HepG2 (cell line): ENCODE results near the gene CD68. TPM values are rescaled to one million over a fixed set of nuclear protein-coding genes. Genes with fewer than 3 reads are reported as not detected.
A peak's percentile ranks its signal among the peaks of the same experiment; 100 is the strongest.

Source experiments
- ATAC-seq: fragments of 200-7000 bp; cut with Tn5 transposase; 3 replicates; pipeline ENCODE4 v1.9.1; 2020; ENCODE audit warnings: mild to moderate bottlenecking, moderate library complexity
- BruUV-seq: library from RNA; stranded (reverse); fragments of 400-500 nt; replicated peaks from 2 replicates; lab custom pipeline; 2021; lab: Mats Ljungman, UMichigan
- CTCF ChIA-PET: fragments of 300-600 bp; formaldehyde crosslinking; extraction: SDS; loops from one replicate; lab custom pipeline; 2021; ENCODE audit warnings: low total read pairs, inconsistent platforms, low intra/inter-chr PET ratio; lab: Yijun Ruan, JAX
- POLR2A ChIA-PET: fragments of 350-600 bp; sonication (Branson Sonifier 250); formaldehyde crosslinking; loops from one replicate; lab custom pipeline; 2020; ENCODE audit warnings: antibody characterized with exemption, inconsistent platforms; lab: Yijun Ruan, JAX
- DNase-seq: peaks from one replicate; pipeline ENCODE4 v3.0.0-alpha.2; 2015; ENCODE audit warnings: low spot score
- FAIRE-seq: peaks from 3 replicates; lab custom pipeline; 2011; peaks lifted over from hg19 to GRCh38; lab: Jason Lieb, UNC
- H2AFZ ChIP-seq: one replicate; pipeline ENCODE4 v1.6.1; 2011; ENCODE audit warnings: low read length, inconsistent platforms
- H3K27ac ChIP-seq: fragments of 300-600 bp; 3 replicates; pipeline ENCODE4 v1.8.0; 2011; ENCODE audit warnings: mixed run types, mild to moderate bottlenecking, mixed read lengths, low read length, inconsistent platforms; ENCODE audit not compliant: insufficient read depth; ENCODE audit errors: extremely low read length
- H3K27me3 ChIP-seq, 2 experiments: fragments of 200-600 bp in 1 of 2; 2 replicates in 1 of 2; 3 replicates in 1 of 2; pipeline versions ENCODE4 v1.6.0 to v1.8.0; 2011; ENCODE audit warnings: low read length in 2 of 2, mild to moderate bottlenecking in 2 of 2, moderate library complexity in 2 of 2, inconsistent platforms in 1 of 2; ENCODE audit not compliant: insufficient read depth in 2 of 2, control insufficient read depth in 1 of 2
- H3K36me3 ChIP-seq, 2 experiments: fragments of 200-600 bp in 1 of 2; replicated peaks in 1 of 2; 2 replicates in 1 of 2; 3 replicates in 1 of 2; pipeline versions ENCODE4 v1.5.1 to v1.8.0; 2011; ENCODE audit warnings: low read length in 2 of 2, inconsistent platforms in 1 of 2; ENCODE audit not compliant: insufficient read depth in 2 of 2, control insufficient read depth in 1 of 2
- H3K4me1 ChIP-seq: 2 replicates; pipeline ENCODE4 v1.5.1; 2012; ENCODE audit warnings: low read length, inconsistent platforms; ENCODE audit not compliant: insufficient read depth
- H3K4me2 ChIP-seq: 2 replicates; pipeline ENCODE4 v1.6.0; 2011; ENCODE audit warnings: low read depth, low read length, inconsistent platforms
- H3K4me3 ChIP-seq, 3 experiments: fragments of 200-600 bp in 1 of 3; sonication (generic), shearing (Covaris generic) in 1 of 3; replicated peaks in 1 of 3; 2 replicates each; pipeline ENCODE4 v1.5.1; 2011 to 2016; ENCODE audit warnings: low read length in 3 of 3, inconsistent platforms in 2 of 3, low read depth in 2 of 3, mild to moderate bottlenecking in 2 of 3, control low read depth in 1 of 3, mixed read lengths in 1 of 3; ENCODE audit not compliant: insufficient read depth in 1 of 3
- H3K79me2 ChIP-seq: one replicate; pipeline ENCODE4 v1.6.1; 2011; ENCODE audit warnings: low read length, inconsistent platforms; ENCODE audit not compliant: insufficient read depth
- H3K9ac ChIP-seq: 2 replicates; pipeline ENCODE4 v1.6.0; 2011; ENCODE audit warnings: mild to moderate bottlenecking, low read depth, low read length, inconsistent platforms; ENCODE audit not compliant: insufficient read depth
- H3K9me3 ChIP-seq: 2 replicates; pipeline ENCODE4 v1.5.1; 2012; ENCODE audit warnings: mild to moderate bottlenecking, low read length
- H4K20me1 ChIP-seq: 2 replicates; pipeline ENCODE4 v1.6.0; 2011; ENCODE audit warnings: inconsistent platforms, mild to moderate bottlenecking, low read length, moderate library complexity; ENCODE audit not compliant: insufficient read depth
- AGO2 ChIP-seq: fragments of 200-400 bp; formaldehyde crosslinking; optimal IDR thresholded peaks from 2 replicates; pipeline ENCODE3; 2017; ENCODE audit warnings: mild to moderate bottlenecking, low read depth, low read length, moderate library complexity
- CBFB ChIP-seq: sonication (generic); formaldehyde crosslinking; IDR thresholded peaks from 2 replicates; pipeline ENCODE4 v1.4.0; 2020; ENCODE audit warnings: missing genetic modification reagents
- HIVEP1 ChIP-seq: sonication (generic); formaldehyde crosslinking; IDR thresholded peaks from 2 replicates; pipeline ENCODE4 v1.4.0; 2020; ENCODE audit warnings: mild to moderate bottlenecking, missing genetic modification reagents
- KDM2A ChIP-seq: sonication (generic); formaldehyde crosslinking; IDR thresholded peaks from 2 replicates; pipeline ENCODE4 v1.4.0; 2020; ENCODE audit warnings: low read depth, missing genetic modification reagents, borderline replicate concordance
- KDM3A ChIP-seq: IDR thresholded peaks from 2 replicates; pipeline ENCODE4 v1.6.1; 2018; ENCODE audit warnings: low read depth, missing compliant biosample characterization
- KDM4B ChIP-seq: sonication (generic); formaldehyde crosslinking; IDR thresholded peaks from 2 replicates; pipeline ENCODE4 v1.4.0; 2020; ENCODE audit warnings: missing genetic modification reagents
- MAZ ChIP-seq, 2 experiments: sonication (generic) in 1 of 2; formaldehyde crosslinking in 1 of 2; IDR thresholded peaks; 2 replicates each; pipeline versions ENCODE4 v1.5.0 to v1.6.1; 2012 to 2020; ENCODE audit warnings: low read depth in 2 of 2, mild to moderate bottlenecking in 2 of 2, borderline replicate concordance in 1 of 2, improper control_type of control experiment in 1 of 2, low read length in 1 of 2, missing genetic modification reagents in 1 of 2, moderate library complexity in 1 of 2
- MED8 ChIP-seq: sonication (generic); formaldehyde crosslinking; IDR thresholded peaks from 2 replicates; pipeline ENCODE4 v1.8.1; 2023; ENCODE audit warnings: mild to moderate bottlenecking, missing genetic modification reagents; ENCODE audit not compliant: insufficient replicate concordance
- NONO ChIP-seq, 2 experiments: fragments of 450-650 bp in 1 of 2; sonication (generic) in 1 of 2; formaldehyde crosslinking in 1 of 2; IDR thresholded peaks in 1 of 2; conservative IDR thresholded peaks in 1 of 2; 2 replicates each; pipeline versions ENCODE4 v1.6.1 to v1.8.0; 2017 to 2022; ENCODE audit warnings: mild to moderate bottlenecking in 1 of 2, missing genetic modification reagents in 1 of 2, moderate library complexity in 1 of 2
- POLR2A ChIP-seq, 2 experiments: IDR thresholded peaks; 2 replicates each; pipeline ENCODE4 v1.6.1; 2011; ENCODE audit warnings: low read depth in 2 of 2, low read length in 2 of 2, mild to moderate bottlenecking in 1 of 2, moderate library complexity in 1 of 2; ENCODE audit not compliant: insufficient read depth in 1 of 2
- POLR2AphosphoS2 ChIP-seq: IDR thresholded peaks from 2 replicates; pipeline ENCODE4 v1.6.1; 2011; ENCODE audit warnings: low read depth, low read length, improper control_type of control experiment
- RBFOX2 ChIP-seq: fragments of 200-400 bp; formaldehyde crosslinking; IDR thresholded peaks from 2 replicates; pipeline ENCODE4 v1.6.1; 2017; ENCODE audit warnings: low read depth, mild to moderate bottlenecking, low read length
- SMARCC2 ChIP-seq: fragments of 450-650 bp; IDR thresholded peaks from 2 replicates; pipeline ENCODE4 v1.6.1; 2017; ENCODE audit warnings: antibody characterized with exemption, mild to moderate bottlenecking
- SP5 ChIP-seq: IDR thresholded peaks from 2 replicates; pipeline ENCODE4 v1.6.1; 2016; ENCODE audit warnings: low read depth, borderline replicate concordance
- ZNF292 ChIP-seq: sonication (generic); formaldehyde crosslinking; IDR thresholded peaks from 2 replicates; pipeline ENCODE4 v1.8.1; 2022; ENCODE audit warnings: mild to moderate bottlenecking, low read depth, missing genetic modification reagents, borderline replicate concordance
- ZNF33B ChIP-seq: sonication (generic); formaldehyde crosslinking; IDR thresholded peaks from 2 replicates; pipeline ENCODE4 v1.5.1; 2020; ENCODE audit warnings: mild to moderate bottlenecking, missing genetic modification reagents
- ZNF564 ChIP-seq: sonication (generic); formaldehyde crosslinking; IDR thresholded peaks from 2 replicates; pipeline ENCODE4 v1.8.1; 2023; ENCODE audit warnings: mild to moderate bottlenecking, missing genetic modification reagents
- ZNF713 ChIP-seq: sonication (generic); formaldehyde crosslinking; IDR thresholded peaks from 2 replicates; pipeline ENCODE4 v1.4.0; 2020; ENCODE audit warnings: mild to moderate bottlenecking, missing genetic modification reagents
- ZNF850 ChIP-seq: sonication (generic); formaldehyde crosslinking; conservative IDR thresholded peaks from 2 replicates; pipeline ENCODE4 v1.9.0; 2021; ENCODE audit warnings: mild to moderate bottlenecking, missing genetic modification reagents
- WGBS: methylation state at CpG from one replicate; pipeline ENCODE4 v1.1.6; 2017; ENCODE audit warnings: low lambda C conversion rate; 5-methylcytosine and 5-hydroxymethylcytosine counted together
- in situ Hi-C: cut with HindIII; loops from 2 replicates; pipeline ENCODE4 v1.10.0; 2017; ENCODE audit warnings: low pct_unique_long_range_greater_than_20kb; ENCODE audit not compliant: extremely low pct_ligation_motif_present
- intact Hi-C: fragments of 100-400 bp; cut with micrococcal nuclease; formaldehyde crosslinking; loops from one replicate; pipeline ENCODE4 v1.10.0; 2022; ENCODE audit not compliant: unreplicated experiment
- polyA plus RNA-seq, 8 experiments: library from polyadenylated mRNA; depleted of rRNA in 3 of 8; stranded (reverse) in 7 of 8; unstranded in 1 of 8; fragments of >200 nt; fragmentation: Illumina TruSeq in 4 of 8; extraction: Trizol in 4 of 8; gene quantifications; 2 replicates each; pipeline versions ENCODE4 v1.2.1 to v1.2.3, GENCODE V29; 2011 to 2016; ENCODE audit warnings: low read depth in 4 of 8, missing spikeins in 1 of 8, mixed read lengths in 1 of 8; ENCODE audit not compliant: insufficient read depth in 1 of 8
- total RNA-seq, 5 experiments: library from RNA; depleted of rRNA; stranded (reverse); fragments of >200 nt; fragmentation: Illumina TruSeq; extraction: Trizol; gene quantifications; 2 replicates each; pipeline ENCODE4 v1.2.3, GENCODE V29; 2016; ENCODE audit warnings: low read depth in 1 of 5
- TF ChIP-seq, protein P1 (sequence below): sonication (generic); formaldehyde crosslinking; IDR thresholded peaks from 2 replicates; pipeline ENCODE4 v1.4.0; 2020; ENCODE audit warnings: low read depth, mild to moderate bottlenecking, missing genetic modification reagents
- TF ChIP-seq, protein P2 (sequence below): sonication (generic); formaldehyde crosslinking; IDR thresholded peaks from 2 replicates; pipeline ENCODE4 v1.4.0; 2020; ENCODE audit warnings: mild to moderate bottlenecking, missing genetic modification reagents

Gene CD68
- total and polyA plus RNA-seq, 2 of the 13 experiments (the other 11 are each of a cell fraction or from before 2014, with no cell fraction given): 10.3 to 104 TPM

DNA sequence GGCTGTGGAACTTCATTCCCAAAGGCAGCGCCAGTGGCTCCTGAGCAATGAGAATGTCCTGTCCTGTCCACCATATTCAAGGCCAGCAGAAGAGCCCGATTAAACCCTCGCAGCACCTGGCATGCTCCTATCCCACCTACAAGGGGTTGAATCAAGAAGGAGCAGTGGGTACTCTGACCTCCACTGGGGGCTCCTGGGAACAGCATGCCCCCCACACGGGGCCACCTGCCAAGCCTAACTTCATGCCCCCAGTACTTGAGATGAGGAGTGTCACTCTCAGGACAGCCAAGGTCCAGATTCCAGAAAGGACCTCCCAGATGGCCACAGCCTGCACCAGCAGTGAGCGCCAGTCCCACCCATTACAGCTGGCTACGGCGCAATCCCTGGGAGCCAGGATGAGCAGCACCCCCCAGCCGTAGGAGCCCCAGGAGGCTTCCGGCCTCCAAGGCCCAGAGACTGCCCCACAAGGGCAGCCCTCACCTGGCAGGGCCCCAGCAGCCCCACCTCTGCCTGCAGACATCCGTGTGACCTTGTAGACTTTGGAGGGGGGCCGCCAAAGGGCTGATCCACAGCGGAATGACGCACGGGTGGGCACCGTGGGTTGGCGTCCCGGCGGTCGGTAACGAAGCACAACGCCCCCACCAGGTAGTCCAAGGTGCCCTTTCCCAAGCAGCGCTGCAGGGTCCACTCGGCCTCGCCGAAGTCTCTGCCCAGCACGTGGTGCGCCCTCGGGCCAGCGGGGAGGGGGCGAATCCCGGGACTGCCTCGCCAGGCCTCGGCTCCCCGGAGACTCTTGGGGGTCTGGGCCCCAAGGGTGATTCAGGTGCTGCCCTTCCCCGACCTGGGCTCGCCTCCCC is 3.2 kb downstream of the CD68 start:
- Histone ChIP-seq H3K79me2 (peaks cover 25% of the 10 kb centered on the region), H3K36me3 (peaks cover 5 to 22% of the 10 kb centered on the region in 2 experiments), H3K27me3 (no peaks in the 10 kb centered on the region; a peak in 1 of 5 replicates), H3K9me3 (no peaks in the 10 kb centered on the region), H4K20me1 (peaks cover 17% of the 10 kb centered on the region), H3K9ac (peak overlapping the region; percentile 97), H2AFZ (no peak overlapping the region), H3K4me3 (peak overlapping the region in 2 of 3 experiments; percentile 77 to 83; a peak in 2 of 6 replicates), H3K4me1 (peaks cover 63% of the 10 kb centered on the region), H3K27ac (peak overlapping the region; percentile 96), H3K4me2 (peak overlapping the region; percentile 92)
- POLR2A ChIA-PET: interaction anchor here (1.1 to 4.5 kb wide), 8 partner anchors 8 to 105 kb away, joined by 3 to 89 read pairs (median 11); partner anchors contain the start of genes ATP1B2, SAT2, SLC35G6 and TP53
- ATAC-seq (no peak), DNase-seq (no peak), FAIRE-seq (no peak)
- CTCF ChIA-PET: no interaction called here
- intact Hi-C loops: loop anchor here (1.0 kb wide), 1 partner anchor 32 kb away; the partner anchor contains the start of gene FXR2
- in situ Hi-C loops: no loop called here
- BruUV-seq: no TSS peak
- WGBS: 96% methylated on average over 11 of the region's 36 CpGs
- TF ChIP-seq HIVEP1 (0 out of 2 replicates have a peak, but pooled peaks have one; percentile 12), SMARCC2 (no peak), CBFB (CRISPR knock-in tag) (no peak), ZNF713 (CRISPR knock-in tag) (peak; percentile 40; the same call in 1 of the 2 replicates), POLR2AphosphoS2 (no peak), NONO (IDR thresholded peaks at IDR 0.05) (no peak), NONO (CRISPR knock-in tag; conservative IDR thresholded peaks at IDR 0.05) (peak; percentile 34; the same call in 1 of the 2 replicates), ZNF33B (CRISPR knock-in tag) (no peak), ZNF292 (no peak), SP5 (no peak), MAZ (IDR thresholded peaks at IDR 0.05; ENCODE audit: borderline replicate concordance, low read depth, low read length) (no peak), MAZ (CRISPR knock-in tag; IDR thresholded peaks at IDR 0.05; ENCODE audit: low read depth) (no peak), KDM3A (0 out of 2 replicates have a peak, but pooled peaks have one; percentile 4), KDM4B (CRISPR knock-in tag) (no peak), ZNF564 (CRISPR knock-in tag) (no peak), POLR2A (IDR thresholded peaks at IDR 0.05; ENCODE audit: insufficient read depth in 1 of 2, low read depth in 2 of 2, low read length in 2 of 2) (0 out of 4 replicates have a peak, but pooled peaks of 1 of the 2 experiments have one; percentile 28), AGO2 (peak; percentile 92), RBFOX2 (0 out of 2 replicates have a peak, but pooled peaks have one; percentile 24), ZNF850 (0 out of 2 replicates have a peak, but pooled peaks have one; percentile 7), MED8 (CRISPR knock-in tag) (no peak), KDM2A (no peak)
- TF ChIP-seq, protein P1, sequence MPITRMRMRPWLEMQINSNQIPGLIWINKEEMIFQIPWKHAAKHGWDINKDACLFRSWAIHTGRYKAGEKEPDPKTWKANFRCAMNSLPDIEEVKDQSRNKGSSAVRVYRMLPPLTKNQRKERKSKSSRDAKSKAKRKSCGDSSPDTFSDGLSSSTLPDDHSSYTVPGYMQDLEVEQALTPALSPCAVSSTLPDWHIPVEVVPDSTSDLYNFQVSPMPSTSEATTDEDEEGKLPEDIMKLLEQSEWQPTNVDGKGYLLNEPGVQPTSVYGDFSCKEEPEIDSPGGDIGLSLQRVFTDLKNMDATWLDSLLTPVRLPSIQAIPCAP (CRISPR knock-in tag): no peak
- TF ChIP-seq, protein P2, sequence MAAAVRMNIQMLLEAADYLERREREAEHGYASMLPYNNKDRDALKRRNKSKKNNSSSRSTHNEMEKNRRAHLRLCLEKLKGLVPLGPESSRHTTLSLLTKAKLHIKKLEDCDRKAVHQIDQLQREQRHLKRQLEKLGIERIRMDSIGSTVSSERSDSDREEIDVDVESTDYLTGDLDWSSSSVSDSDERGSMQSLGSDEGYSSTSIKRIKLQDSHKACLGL (CRISPR knock-in tag): 0 out of 2 replicates have a peak, but pooled peaks have one; percentile 2
